ENCODE results near the gene SLC13A2. TPM values are rescaled to one million over a fixed set of nuclear protein-coding genes. Genes with fewer than 3 reads are reported as not detected.

SLC13A2 gene
- polyA plus RNA-seq, 1 experiment: not detected

DNA sequence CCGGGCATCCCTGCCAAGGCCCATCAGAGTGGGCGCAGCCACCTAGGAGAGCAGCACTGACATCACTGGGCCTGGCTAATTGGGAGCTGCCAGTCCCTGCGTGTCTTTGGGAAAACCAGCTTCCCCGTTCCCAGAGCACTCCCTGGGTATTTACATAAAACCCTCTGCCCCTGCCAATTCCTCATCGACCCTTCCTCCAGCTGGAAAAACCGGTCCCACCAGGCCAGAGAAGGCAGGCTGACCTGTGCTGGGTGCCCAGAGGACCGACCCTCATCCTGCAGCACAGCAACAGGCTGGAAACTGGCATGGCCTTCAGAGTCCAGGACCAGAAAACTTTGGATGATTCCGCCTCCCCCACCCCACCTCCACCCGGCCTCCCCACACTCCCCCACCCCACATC, 24.5 kb downstream of the SLC13A2 start:
- no peak for DNase-seq (ENCODE audit: low read depth, low spot score)
- no peak overlapping the region for H3K4me3 ChIP-seq (ENCODE audit: low read depth, low read length)

DNA sequence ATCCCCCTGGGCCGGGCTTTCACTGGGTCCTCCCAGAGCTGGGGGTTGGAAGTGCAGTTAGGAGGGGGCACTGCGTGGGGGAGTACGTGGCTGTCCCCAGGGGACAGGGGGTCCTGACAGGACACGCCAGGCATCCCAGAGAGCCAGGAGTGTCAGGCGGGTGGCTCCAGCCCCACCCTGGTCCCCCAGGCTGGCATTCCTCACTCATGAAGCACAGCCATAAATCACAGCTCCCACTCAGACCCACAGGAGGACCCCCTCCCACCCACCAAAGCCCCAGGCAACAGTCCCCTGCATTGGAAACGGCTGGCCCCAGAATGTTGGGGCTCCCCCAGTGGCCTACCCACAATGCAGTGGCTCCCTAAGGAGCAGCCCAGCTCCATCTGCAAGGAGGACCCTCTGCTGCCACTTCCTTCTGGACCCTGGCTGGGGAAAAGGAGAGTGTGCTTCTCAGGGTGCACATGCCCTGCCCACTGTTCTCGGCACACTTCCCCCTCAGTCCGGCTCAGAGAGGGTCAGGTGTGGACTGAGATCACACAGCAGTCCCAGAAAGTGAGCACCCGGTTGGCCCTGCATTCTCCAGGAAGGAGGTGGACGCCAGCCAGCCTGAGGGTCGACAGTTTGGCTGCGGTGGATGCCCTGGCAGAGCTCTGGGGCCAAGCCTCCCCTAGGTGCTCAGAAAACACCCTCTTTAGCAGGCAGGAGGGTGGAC, 25.4 kb downstream of the SLC13A2 start:
- DNase-seq (ENCODE audit: low read depth, low spot score): no peak
- H3K27me3 ChIP-seq (ENCODE audit: control insufficient read depth, insufficient read depth, low read length): peaks cover 39% of the 10 kb centered on the region
- no peaks in the 10 kb centered on the region; the same call in 1 of the 2 replicates for H3K9me3 ChIP-seq (ENCODE audit: control insufficient read depth, insufficient read depth, low read length)
- no peak overlapping the region for H3K4me3 ChIP-seq (ENCODE audit: low read depth, low read length)
- CTCF ChIA-PET: interaction anchor here (1.1 to 8.1 kb wide), 2 partner anchors 42 to 82 kb away, joined by 3 to 70 read pairs; no protein-coding TSS in a partner anchor
- TF ChIP-seq, protein P1, sequence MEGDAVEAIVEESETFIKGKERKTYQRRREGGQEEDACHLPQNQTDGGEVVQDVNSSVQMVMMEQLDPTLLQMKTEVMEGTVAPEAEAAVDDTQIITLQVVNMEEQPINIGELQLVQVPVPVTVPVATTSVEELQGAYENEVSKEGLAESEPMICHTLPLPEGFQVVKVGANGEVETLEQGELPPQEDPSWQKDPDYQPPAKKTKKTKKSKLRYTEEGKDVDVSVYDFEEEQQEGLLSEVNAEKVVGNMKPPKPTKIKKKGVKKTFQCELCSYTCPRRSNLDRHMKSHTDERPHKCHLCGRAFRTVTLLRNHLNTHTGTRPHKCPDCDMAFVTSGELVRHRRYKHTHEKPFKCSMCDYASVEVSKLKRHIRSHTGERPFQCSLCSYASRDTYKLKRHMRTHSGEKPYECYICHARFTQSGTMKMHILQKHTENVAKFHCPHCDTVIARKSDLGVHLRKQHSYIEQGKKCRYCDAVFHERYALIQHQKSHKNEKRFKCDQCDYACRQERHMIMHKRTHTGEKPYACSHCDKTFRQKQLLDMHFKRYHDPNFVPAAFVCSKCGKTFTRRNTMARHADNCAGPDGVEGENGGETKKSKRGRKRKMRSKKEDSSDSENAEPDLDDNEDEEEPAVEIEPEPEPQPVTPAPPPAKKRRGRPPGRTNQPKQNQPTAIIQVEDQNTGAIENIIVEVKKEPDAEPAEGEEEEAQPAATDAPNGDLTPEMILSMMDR (IDR thresholded peaks at IDR 0.05; ENCODE audit: low read depth, low read length): no peak
- H3K27ac ChIP-seq (ENCODE audit: low read depth, low read length): no peak overlapping the region
- POLR2A ChIA-PET: no interaction called here

More for the DNA sequence above, 24.5 kb downstream of the SLC13A2 start:
- no peaks in the 10 kb centered on the region; the same call in 1 of the 2 replicates for H3K9me3 ChIP-seq (ENCODE audit: control insufficient read depth, insufficient read depth, low read length)
- POLR2A ChIA-PET: no interaction called here
- TF ChIP-seq, protein P1 (IDR thresholded peaks at IDR 0.05; ENCODE audit: low read depth, low read length): no peak
- H3K27me3 ChIP-seq (ENCODE audit: control insufficient read depth, insufficient read depth, low read length): peaks cover 32% of the 10 kb centered on the region
- no peak overlapping the region for H3K27ac ChIP-seq (ENCODE audit: low read depth, low read length)
- CTCF ChIA-PET: interaction anchor here (8.1 kb wide), 1 partner anchor 42 kb away, joined by 70 read pairs; no protein-coding TSS in a partner anchor

DNA sequence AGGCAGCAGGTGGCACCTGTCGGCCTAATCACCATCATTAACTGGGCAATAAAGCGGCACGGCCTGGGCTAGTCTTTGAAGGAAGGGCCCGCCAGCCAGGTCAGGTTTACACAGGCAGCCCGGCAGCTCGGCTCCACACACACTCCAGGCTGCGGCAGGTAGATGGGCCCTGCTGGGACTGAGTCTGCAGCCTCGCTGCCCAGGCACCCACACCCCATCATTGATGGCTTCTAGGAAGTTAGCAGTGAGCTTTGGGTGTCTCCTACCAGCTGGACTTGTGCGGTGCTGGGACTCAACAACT, 25.9 kb downstream of the SLC13A2 start:
- CTCF ChIA-PET: interaction anchor here (1.1 kb wide), 1 partner anchor 83 kb away, joined by 3 read pairs; no protein-coding TSS in a partner anchor

DNA sequence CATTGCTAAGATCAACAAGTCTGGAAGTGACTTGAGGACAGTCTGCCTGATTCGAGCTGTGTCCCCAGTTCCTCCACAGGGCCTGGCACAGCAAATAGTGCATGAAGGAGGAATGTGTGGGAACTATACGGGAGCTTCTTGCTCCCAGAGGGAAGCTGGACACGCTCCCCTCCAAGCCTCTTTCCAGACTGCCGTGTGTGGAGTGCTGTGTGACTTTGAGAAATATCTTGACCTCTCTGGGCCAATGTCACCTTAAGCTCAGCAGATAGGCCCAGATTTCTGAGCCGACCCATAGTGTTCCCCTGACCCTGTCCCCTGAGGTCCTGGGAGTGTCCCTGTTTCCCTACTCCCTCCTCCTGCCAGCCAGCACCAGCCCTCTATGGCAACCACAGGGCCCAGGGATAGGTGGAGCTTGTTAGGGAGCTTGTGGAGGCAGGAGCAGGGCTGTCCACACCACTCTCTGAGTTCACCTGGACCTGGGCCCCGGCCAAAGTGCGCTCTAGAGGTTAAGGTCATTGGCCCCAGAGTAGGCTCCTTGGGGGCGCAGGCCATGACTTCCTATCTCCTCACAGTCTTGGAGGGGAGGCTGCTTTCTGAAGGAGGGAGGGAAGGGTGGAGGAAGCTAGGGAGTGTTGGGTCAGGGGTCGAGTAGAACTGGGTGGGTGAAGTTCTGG, 26.4 kb downstream of the SLC13A2 start:
- Histone ChIP-seq H3K27me3 (ENCODE audit: control insufficient read depth, insufficient read depth, low read length) (peaks cover 48% of the 10 kb centered on the region), H3K4me3 (ENCODE audit: low read depth, low read length) (no peak overlapping the region), H3K9me3 (ENCODE audit: control insufficient read depth, insufficient read depth, low read length) (no peaks in the 10 kb centered on the region; the same call in 1 of the 2 replicates), H3K27ac (ENCODE audit: low read depth, low read length) (no peak overlapping the region)
- TF ChIP-seq, protein P1 (IDR thresholded peaks at IDR 0.05; ENCODE audit: low read depth, low read length): no peak
- DNase-seq (ENCODE audit: low read depth, low spot score): no peak
- POLR2A ChIA-PET: no interaction called here
- CTCF ChIA-PET: interaction anchor here (1.1 kb wide), 1 partner anchor 83 kb away, joined by 3 read pairs; no protein-coding TSS in a partner anchor

More for the DNA sequence above, 25.9 kb downstream of the SLC13A2 start:
- Histone ChIP-seq H3K27me3 (ENCODE audit: control insufficient read depth, insufficient read depth, low read length) (peaks cover 43% of the 10 kb centered on the region), H3K9me3 (ENCODE audit: control insufficient read depth, insufficient read depth, low read length) (no peaks in the 10 kb centered on the region; the same call in 1 of the 2 replicates), H3K27ac (ENCODE audit: low read depth, low read length) (no peak overlapping the region), H3K4me3 (ENCODE audit: low read depth, low read length) (no peak overlapping the region)
- DNase-seq (ENCODE audit: low read depth, low spot score): no peak
- TF ChIP-seq, protein P1 (IDR thresholded peaks at IDR 0.05; ENCODE audit: low read depth, low read length): no peak
- POLR2A ChIA-PET: no interaction called here
